ENCODE measurements around the gene LRRC1. TPM values are rescaled to one million over a fixed set of nuclear protein-coding genes. Genes with fewer than 3 reads are reported as not detected.
A peak's percentile ranks its signal among the peaks of the same experiment; 100 is the strongest.

The LRRC1 gene
- total RNA-seq, 1 donor from 2014 or later, result 17.8 TPM

DNA sequence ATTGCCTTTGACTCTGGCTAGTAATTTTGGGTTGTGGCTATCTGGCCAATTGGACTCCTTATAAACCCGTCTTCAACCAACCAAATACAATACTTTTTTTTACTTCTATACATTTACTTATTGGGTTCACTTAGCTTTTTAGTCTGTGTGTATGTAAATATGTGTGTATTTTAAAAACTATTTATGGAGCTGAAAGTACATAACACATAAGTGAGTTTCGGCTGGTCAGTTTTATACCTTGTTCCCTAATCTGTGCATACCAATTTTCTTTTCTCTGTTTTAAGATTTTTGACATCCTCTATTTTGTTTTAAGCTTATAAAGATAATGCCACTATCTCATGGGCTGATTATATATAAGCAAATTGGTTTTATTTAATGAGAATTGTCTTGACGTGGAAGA is 129.5 kb downstream of the LRRC1 start:
- DNase-seq (ENCODE audit: low spot score), result no peak

DNA sequence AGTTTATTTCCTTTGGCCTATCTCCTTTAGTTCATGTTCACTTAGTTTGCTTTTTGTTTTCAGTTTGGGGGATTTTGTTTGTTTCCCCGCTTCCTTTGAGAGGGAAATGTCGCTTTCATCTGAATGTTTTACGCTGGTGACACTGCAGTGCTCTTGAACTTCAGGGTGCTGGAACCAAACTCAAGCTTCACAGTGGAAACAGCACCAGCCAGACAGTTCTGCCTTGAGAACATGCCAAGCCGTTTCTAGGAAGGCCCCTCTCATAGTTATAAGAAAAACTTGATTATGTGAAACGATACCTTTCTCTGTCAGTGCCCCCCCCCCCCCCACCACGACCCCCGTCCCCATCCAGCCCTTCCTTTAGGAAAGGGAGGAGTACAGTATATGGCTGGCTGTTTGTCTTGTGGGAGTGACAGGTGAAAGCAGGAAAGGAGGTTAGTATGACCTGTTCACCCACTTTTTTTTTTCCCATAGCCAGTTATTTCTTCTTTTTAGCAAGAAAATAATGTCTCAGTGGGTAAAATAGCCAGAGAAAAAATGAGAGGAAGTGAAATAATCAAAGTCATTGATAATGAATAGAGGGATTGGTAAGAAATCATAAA is 130.1 kb downstream of the LRRC1 start:
- DNase-seq (ENCODE audit: low spot score), result no peak

DNA sequence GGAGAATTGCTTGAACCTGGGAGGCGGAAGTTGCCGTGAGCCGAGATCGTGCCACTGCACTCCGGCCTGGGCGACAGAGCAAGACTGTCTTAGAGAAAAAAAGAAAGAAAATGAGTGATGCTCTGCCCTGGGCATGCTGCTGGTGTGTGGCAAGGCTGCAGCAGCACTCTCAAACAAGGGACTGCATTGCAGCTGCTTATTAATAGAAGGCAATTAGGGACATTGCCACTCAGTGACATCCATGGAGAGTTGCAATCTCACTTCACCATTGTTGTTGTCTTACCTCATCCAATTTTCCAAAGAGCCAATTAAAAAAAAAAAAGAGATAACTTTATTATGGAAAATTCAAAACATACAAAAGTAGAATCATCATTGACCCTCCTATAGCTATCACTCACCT is 131.1 kb downstream of the LRRC1 start:
- DNase-seq (ENCODE audit: low spot score), result no peak

DNA sequence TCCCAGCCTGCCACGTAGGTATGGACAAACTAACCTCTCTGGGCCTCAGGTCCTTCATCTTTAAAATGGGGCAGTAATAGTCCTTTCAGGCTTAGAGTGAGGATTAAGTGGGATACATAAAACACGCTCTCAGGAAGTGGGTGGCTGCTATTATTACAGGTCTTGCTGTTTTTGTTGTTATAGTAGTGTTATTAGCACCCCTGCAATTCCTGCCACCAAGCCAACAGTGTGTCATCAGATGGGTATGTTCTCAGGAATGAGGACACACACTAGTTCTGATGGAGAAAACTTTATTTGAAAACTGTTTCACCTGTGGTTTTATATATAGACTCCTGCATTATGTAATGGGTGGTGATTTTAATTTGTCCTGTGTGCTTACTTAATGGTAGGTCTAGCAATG is 131.7 kb downstream of the LRRC1 start:
- DNase-seq (ENCODE audit: low spot score), result peak; percentile 15

DNA sequence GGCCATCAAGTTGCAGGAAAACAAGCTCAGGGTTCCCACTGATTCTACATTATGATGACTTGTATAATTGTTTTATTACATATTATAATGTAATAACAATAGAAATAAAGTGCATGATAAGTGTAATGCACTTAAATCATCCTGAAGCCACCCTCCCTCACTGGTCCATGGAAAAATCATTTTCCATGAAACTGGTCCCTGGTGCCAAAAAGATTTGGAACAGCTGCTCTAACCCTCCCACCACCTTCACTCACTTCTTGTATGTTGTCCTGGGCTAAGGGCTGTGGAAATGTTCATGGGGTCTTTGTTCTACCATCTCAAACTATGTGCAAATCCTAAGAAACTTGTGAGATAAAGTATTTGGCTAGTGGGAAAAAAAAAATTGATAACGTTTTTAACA is 133.8 kb downstream of the LRRC1 start:
- DNase-seq (ENCODE audit: low spot score), result no peak

DNA sequence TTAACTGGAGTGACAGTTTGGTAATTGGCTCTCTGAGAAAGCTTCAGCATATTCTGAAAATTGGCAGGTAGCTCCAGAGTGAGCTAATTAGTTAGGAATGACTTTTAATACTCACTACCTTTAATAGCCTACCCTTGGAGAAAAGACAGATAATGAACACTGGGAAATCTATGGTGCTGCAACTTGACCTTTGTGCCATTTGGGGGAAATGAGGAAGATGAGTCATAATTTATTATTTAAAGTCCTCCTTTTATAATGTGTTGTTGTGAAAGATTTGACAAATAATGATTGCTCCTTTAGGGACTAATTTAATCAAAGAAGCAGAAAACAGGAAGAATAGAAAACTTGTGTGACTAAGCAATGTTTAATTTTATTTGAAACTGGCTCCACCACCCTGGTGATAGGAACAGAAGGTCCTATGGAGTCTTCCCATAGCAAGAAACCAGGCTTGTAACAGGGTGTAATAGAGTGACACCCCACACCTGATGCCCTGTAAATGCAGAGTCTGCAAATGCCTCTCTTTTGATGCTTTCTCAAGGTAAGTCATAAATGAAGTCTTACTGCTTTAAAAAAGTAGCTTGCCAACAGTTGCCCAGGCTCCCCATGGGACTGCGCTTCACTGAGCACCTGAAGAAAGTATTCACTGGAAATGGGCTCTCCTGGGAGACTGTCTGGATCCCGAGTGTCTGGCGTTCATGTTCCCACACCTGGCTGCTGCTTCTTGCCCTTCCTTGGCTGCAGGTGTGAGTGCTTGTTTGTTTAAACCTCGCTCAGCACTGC is 134.4 kb downstream of the LRRC1 start:
- DNase-seq (ENCODE audit: low spot score), result no peak

DNA sequence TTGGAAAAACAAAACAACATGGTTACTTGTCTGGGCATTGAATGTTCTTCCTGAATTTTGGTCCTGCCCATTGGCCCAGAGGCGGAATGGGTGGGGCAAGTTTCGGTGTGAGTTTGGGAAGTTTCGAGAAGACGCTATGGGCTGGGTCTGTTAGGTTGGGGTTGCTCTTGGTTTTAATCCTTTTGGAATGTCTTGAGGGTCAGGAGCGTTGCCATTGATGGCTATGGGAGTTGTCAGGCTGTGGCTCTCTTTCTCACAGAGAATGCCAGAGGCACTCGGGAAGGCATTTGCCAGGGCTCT is 135.0 kb downstream of the LRRC1 start:
- no peak for DNase-seq (ENCODE audit: low spot score)

DNA sequence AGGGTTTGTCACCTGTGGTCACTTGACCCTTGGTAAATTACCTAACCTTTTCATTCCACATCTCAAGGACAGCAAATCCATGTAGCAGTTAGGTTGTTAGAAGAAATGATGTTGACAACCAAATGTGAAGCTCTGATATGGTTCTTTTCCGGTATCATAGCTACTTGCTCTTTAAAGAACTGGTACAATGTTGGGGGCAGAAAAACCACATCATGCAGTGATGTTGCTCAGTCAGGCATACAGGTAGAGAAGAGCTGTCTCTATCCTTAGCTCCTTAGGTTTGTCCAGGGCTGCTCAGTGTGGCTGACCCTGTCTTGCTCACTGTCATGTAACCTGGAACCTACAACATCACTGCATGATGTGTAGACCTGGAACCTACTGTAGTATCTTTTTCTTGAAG is 135.5 kb downstream of the LRRC1 start:
- DNase-seq (ENCODE audit: low spot score), result no peak

DNA sequence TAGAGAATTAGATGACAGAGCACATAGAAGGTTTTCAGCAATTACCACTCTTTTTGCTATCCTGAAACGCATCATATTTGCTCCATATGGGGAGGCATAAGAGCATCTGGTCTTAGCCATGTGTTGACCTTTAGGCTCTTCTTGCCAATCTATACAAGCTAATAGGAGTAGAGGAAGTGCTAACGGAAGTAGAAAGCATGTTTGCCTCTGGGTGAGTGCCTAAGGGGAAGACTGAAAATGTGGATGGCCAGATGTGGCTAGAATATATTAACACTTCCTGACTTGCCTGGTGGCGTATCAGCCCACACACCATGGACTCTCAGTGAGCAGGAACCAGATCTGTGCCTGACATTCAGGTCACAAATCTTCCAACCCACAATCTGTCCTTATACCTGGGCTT is 136.3 kb downstream of the LRRC1 start:
- no peak for DNase-seq (ENCODE audit: low spot score)

DNA sequence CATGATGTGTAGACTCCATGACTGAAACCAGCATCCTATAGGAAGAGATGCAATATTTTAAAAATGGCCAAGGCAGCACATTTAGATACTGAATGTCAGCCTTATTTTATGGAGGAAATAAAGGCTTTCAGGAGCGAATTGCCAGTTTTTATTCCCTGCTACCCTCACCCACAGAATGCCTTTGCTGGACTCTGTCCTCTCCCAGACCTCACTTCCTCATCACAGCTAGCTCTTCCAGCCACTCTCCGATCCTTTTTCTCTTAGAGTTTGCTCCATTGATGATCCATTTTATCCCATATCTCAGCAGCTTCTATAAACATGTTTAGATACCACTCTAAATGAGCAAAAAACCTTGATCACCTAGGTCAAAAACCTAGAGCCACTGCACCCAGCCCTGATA is 137.7 kb downstream of the LRRC1 start:
- no peak for DNase-seq (ENCODE audit: low spot score)

DNA sequence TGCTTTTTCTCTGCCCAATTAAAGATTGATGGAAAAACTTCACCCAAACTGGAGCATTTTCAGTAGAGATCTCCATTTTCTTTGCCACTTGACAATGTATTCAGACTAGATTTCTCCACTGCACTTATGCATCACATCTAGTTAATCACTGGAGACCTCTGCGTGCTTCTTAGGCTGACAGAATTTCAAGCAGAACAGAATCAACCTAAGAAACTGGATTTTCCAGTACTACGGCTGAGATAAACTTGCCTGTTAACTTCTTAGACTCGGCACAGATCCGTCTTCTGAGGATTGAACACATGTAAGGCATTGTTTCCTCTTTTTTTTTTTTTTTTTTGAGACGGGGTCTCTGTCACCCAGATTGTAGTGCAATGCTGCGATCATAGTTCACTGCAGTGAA is 139.2 kb downstream of the LRRC1 start:
- peak; percentile 55 for DNase-seq (ENCODE audit: low spot score)

DNA sequence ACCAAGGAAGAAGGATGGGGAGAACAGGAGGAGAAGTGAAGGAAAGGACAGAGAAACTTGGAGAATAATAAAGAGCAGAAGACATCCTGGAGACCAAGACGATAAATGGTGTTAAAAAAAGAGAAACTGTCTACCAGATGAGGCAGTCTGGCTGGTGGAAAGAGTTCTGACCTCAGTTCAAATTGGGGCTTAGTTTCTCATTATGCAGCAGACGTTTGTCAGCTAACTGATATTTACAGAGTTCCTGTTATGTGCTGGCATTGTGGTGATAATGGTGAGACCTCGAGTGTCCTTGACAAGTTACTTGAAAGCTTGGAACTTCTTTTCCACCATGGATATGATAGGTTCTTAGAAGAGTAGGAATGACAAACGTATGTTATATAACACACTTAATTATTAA is 142.7 kb downstream of the LRRC1 start:
- DNase-seq (ENCODE audit: low spot score), result no peak

DNA sequence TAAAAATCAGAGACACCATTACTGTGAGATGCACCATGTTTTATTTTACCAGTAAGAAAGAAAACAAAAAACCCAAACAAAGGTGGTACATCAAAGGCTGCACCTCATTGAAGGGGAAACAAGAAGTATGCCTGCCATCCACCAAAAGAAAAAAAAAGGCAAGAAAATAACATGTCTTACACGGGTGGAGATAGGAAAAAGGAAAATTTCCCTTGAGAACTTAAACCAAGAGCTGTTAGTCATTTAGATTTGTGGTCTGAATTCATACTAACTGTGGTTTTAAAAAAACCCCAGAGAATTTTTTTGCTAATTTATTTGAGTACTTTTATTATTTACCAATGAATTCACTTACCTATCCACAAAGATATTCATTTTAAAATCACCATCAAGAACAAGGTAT is 144.0 kb downstream of the LRRC1 start:
- no peak for DNase-seq (ENCODE audit: low spot score)

DNA sequence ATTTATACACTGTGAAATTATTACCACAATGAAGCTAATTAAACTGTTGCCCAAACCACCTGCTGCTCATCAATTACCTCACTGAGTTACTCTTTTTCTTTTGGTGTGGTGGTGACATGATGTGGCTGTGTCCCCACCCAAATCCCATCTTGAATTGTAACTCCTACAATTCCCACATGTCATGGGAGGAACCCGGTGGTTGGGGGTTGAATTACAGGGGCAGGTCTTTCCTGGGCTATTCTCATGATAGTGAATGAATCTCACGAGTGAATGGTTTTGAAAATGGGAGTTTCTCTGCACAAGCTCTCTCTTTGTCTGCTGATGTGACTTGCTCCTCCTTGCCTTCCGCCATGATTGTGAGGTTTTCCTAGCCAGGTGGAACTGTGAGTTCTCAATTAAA is 145.0 kb downstream of the LRRC1 start:
- DNase-seq (ENCODE audit: low spot score), result no peak

DNA sequence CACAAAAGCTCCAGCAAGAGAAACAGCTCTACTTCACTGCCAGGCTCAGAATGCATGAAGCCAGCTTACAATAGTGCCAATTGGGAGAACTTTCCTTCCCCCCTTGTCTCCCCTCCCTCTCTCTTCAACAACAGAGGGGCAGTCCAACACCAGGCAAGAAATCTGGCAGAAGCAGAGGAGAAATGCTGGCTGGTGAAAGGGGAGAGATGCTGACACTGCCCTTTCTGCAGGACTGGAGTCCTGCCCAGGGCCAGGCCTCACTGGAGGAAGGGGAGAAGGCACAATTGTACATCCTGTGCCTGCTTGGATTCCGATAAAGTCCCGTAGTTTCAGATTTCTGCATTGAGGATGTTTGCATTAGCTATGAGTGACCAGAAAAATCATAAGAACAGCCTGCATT is 148.6 kb downstream of the LRRC1 start:
- peak; percentile 61 for DNase-seq (ENCODE audit: low spot score)

DNA sequence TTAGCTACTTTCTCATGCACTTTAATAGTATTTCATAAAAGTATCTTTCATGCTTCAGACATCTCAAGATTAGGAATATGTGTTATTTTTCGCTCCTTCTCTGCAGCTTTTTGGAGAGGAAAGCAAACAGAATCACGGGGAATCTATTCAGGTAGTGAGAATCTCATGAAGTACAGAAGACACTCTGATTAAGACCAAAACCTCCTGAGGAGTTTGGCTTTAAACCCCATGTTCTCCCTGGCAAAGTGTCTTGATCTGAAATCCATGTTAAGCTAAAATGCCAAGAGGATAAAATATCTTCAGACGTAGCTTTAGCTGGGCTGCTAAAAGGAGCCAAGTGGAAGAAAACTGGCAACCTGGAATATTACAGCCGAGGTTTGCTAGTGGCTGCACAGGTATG is 149.3 kb downstream of the LRRC1 start:
- no peak for DNase-seq (ENCODE audit: low spot score)

DNA sequence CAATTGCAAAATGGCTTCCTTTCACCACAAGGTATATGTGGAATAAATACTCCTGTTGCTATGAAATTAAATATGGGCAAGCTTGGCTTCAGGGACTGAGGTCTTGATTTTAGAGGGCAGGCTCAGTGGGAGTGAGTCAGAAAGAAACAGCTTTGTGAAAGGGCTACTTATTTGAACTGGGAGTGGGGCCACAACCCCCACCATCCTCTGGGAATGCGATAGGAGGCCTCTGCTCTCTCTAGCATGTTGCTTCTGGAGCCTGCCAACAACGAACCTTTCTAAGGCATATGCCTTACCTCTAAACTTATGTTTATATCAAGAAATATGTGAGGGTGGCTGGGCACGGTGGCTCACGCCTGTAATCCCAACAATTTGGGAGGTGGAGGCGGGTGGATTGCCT is 149.7 kb downstream of the LRRC1 start:
- DNase-seq (ENCODE audit: low spot score), result no peak

DNA sequence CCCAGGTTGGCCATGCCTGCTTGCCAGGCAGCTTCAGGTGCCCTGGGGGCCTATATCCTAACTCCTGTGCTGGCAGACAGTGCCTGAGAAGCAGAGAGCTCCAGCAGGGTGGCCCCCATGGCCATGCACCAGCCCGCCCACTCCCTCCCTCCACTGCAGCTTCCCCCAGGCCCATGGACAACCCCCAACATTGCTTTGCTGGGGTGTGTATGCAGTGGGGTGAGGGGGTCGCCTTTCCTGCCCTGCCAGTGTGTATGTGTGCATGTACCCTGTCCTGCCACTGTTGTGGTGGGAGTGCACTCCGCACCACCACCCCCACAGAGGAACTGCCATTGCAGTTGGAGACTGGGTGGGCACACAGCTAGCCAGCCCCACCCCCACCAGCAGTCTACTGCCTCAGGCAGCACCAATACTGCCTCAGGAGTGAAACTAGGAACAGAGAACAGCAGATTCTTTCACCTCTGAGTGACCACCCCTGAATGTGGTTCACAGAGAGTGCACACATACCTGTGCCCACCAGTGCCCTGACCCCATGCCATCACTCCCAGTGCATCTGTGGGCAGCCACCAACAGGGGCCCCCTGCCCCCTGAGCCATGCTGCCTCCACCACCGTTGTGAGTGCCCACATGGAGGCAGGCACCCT is 151.1 kb downstream of the LRRC1 start:
- DNase-seq (ENCODE audit: low spot score), result no peak

DNA sequence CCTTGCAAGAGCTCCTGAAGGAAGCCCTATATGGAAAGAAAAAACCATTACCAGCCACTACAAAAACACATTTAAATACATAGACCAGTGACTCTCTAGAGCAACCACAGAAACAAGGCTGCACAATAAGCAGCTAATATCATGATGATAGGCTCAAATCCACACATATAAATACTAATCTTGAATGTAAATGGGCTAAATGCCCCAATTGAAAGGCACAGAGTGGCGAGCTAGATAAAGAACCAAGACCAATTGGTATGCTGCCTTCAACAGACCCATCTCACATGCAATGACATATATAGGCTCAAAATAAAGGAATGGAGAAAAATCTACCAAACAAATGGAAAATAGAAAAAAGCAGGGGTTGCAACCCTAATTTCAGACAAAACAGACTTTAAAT is 153.0 kb downstream of the LRRC1 start:
- no peak for DNase-seq (ENCODE audit: low spot score)

DNA sequence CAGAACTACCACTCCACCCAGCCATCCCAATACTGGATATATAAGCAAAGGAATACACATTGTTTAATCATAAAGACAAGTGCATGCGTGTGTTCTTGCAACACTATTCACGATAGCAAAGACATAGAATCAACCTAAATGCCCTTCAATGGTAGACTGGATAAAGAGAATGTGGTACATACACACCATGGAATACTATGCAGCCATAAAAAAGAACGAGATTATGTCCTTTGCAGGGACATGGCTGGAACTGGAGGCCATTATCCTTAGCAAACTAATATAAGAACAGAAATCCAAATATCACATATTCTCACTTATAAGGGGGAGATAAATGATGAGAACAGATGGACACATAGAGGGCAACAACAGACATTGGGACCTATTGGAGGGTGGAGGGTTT is 156.6 kb downstream of the LRRC1 start:
- DNase-seq (ENCODE audit: low spot score), result no peak

DNA sequence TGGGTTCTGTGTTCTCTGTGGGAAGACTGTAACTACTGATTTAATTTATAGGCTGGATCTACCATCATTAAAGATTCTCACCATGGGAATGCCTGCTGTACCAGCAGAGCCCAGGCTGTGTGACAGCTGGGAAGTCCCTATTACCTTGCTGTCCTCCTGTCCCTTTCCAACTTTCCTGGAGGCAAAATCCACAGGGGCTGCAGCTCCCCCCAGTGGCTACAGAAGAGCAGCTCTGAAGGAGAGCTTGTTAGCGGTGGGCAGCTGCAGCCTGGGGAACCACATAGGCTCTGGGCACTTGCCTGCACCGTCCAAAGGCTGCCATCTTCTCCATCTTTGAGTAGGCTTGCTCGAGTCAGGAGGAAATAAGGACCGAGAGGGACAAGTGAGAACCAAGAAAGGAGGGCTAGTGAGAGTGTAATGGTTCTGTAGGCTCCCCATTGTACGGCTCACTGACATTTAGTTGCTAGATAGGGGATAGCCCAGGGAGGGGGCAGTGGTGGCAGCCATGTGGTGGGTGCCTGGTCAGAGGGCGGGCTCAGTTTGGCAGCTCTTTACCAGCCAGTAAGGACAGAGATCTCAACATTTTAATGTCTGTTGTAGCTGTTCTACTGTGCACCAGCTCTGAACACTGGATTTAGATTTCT is 161.4 kb downstream of the LRRC1 start:
- peak; percentile 71 for DNase-seq (ENCODE audit: low spot score)

DNA sequence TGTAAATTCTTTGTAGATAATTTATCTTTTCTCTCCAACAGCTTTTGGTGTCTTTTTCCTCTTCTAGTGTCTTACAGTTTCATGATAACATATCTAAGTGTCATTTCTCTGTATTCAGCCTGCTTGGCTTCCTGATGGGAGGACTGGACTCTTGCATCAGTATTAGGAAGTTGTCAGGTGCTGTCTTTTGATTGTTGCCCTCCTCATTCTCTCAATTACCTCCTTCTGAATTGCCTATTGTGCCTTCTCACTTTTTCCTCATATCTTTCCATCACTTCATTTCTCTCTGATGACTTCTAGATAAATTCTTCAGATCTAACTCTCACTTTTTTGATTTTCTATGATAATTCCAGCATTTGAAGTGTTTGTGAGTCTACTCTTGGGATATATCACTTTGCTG is 162.0 kb downstream of the LRRC1 start:
- DNase-seq (ENCODE audit: low spot score), result no peak

DNA sequence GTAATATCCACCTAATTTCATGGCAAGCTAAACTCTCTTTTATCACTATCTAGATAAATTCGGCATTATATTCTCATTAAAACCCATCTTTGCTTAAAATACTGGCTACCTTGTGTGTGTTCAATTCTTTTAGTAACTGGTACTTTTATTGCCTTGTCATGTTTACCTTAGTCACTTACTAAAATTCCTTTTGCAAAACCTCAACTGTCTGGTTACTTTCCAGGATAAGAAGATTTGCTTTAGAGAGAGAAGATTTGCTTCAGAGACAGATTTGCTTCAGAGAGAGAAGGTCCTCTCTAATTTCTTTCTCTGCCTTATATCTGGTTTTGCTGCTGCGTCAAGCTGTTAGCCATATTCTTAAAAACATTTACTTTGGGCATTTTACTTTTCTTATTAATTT is 164.9 kb downstream of the LRRC1 start:
- DNase-seq (ENCODE audit: low spot score), result peak; percentile 32
